ENCODE results near the gene ZNF331.

ZNF331 gene

GRCh38 chr19:53626486-53626885, 88.5 kb downstream of the ZNF331 start:
- TF ChIP-seq EZH2phosphoT487 (IDR thresholded peaks at IDR 0.05; ENCODE audit: borderline replicate concordance, low read length) (no peak), CTCF (IDR thresholded peaks at IDR 0.05; ENCODE audit: low read depth, low read length, poor library complexity, severe bottlenecking) (no peak)
- no peaks in the 10 kb centered on the region; the same call in 1 of the 2 replicates for H3K9me3 ChIP-seq (ENCODE audit: control insufficient read depth, insufficient read depth, low read length)
- no peaks in the 10 kb centered on the region for H3K27me3 ChIP-seq (ENCODE audit: control insufficient read depth, low read length)
- no peak overlapping the region for H3K27ac ChIP-seq (ENCODE audit: low read depth, low read length)
- no peaks in the 10 kb centered on the region for H3K36me3 ChIP-seq (ENCODE audit: control insufficient read depth, low read length)
- H4K20me1 ChIP-seq (ENCODE audit: control insufficient read depth, insufficient read depth, low read depth, low read length) = no peaks in the 10 kb centered on the region
- H3K9me2 ChIP-seq (replicated peaks; ENCODE audit: control insufficient read depth, low read length) = no peaks in the 10 kb centered on the region
- no peak overlapping the region for H3K4me3 ChIP-seq (ENCODE audit: low read length)
- no peaks in the 10 kb centered on the region for H3K79me2 ChIP-seq (ENCODE audit: control insufficient read depth, low read length)
- no peaks in the 10 kb centered on the region for H3K4me1 ChIP-seq (ENCODE audit: control insufficient read depth, low read length)
- no peaks in the 10 kb centered on the region for H3F3A ChIP-seq (ENCODE audit: control insufficient read depth, insufficient read depth)
- H3K4me2 ChIP-seq (ENCODE audit: low read length) = no peak overlapping the region

DNA sequence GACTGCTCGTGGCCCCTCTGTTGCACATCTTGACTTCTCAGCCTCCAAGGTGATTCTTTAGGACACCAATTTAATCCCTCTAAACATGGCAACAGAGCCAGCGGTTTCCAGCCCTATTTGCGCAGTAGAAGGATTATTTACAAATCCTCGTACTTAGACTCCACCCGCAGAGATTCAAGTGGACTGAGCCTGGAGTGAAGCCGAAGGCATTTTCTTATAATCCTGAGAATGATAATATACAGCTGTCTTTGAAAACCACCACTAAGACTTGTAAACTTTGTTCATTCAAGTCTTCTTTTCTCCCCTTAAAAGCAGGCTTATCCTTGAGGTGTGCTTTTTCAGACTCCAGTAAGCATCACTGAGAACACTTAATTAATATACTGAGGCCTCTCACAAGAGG, 89.0 kb downstream of the ZNF331 start:
- Histone ChIP-seq H3K9me2 (replicated peaks; ENCODE audit: control insufficient read depth, low read length) (no peaks in the 10 kb centered on the region), H3K4me1 (ENCODE audit: control insufficient read depth, low read length) (no peaks in the 10 kb centered on the region), H3K4me2 (ENCODE audit: low read length) (no peak overlapping the region), H3F3A (ENCODE audit: control insufficient read depth, insufficient read depth) (no peaks in the 10 kb centered on the region), H3K79me2 (ENCODE audit: control insufficient read depth, low read length) (no peaks in the 10 kb centered on the region), H3K27me3 (ENCODE audit: control insufficient read depth, low read length) (no peaks in the 10 kb centered on the region), H3K9me3 (ENCODE audit: control insufficient read depth, insufficient read depth, low read length) (peaks cover 4% of the 10 kb centered on the region; the same call in 1 of the 2 replicates), H3K4me3 (ENCODE audit: low read length) (no peak overlapping the region), H4K20me1 (ENCODE audit: control insufficient read depth, insufficient read depth, low read depth, low read length) (no peaks in the 10 kb centered on the region), H3K36me3 (ENCODE audit: control insufficient read depth, low read length) (no peaks in the 10 kb centered on the region), H3K27ac (ENCODE audit: low read depth, low read length) (no peak overlapping the region)
- TF ChIP-seq CTCF (IDR thresholded peaks at IDR 0.05; ENCODE audit: low read depth, low read length, poor library complexity, severe bottlenecking) = no peak
- no peak for TF ChIP-seq EZH2phosphoT487 (IDR thresholded peaks at IDR 0.05; ENCODE audit: borderline replicate concordance, low read length)
